Activated CD4-positive, alpha-beta T cell treated with anti-CD3 and anti-CD28 coated beads, Interleukin-2, amount 50 U/mL, for 16 hours (primary cell): ENCODE measurements around the gene KCNJ18.
"Not testable (repeated sequence)": the region's sequence is repeated elsewhere in the genome, so short reads cannot be mapped to it uniquely, and the experiment has no call there.

Source experiments
- DNase-seq: peaks from one replicate; pipeline ENCODE4 v3.0.0-alpha.2; 2020

The KCNJ18 gene

DNA sequence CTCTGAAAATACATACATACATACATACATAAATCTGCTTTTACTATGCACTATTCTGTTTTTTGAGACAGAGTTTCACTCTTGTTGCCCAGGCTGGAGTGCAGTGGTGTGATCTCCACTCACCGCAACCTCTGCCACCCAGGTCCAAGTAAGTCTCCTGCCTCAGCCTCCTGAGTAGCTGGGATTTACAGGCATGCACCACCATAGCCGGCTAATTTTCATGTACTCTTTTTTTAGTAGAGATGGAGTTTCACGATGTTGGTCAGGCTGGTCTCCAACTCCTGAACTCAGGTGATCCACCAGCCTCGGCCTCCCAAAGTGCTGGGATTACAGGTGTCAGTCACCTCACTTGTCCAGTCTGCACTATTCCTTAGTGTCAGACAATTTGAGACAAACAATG is 20.5 kb upstream of the KCNJ18 start:
- not testable (repeated sequence) for DNase-seq

DNA sequence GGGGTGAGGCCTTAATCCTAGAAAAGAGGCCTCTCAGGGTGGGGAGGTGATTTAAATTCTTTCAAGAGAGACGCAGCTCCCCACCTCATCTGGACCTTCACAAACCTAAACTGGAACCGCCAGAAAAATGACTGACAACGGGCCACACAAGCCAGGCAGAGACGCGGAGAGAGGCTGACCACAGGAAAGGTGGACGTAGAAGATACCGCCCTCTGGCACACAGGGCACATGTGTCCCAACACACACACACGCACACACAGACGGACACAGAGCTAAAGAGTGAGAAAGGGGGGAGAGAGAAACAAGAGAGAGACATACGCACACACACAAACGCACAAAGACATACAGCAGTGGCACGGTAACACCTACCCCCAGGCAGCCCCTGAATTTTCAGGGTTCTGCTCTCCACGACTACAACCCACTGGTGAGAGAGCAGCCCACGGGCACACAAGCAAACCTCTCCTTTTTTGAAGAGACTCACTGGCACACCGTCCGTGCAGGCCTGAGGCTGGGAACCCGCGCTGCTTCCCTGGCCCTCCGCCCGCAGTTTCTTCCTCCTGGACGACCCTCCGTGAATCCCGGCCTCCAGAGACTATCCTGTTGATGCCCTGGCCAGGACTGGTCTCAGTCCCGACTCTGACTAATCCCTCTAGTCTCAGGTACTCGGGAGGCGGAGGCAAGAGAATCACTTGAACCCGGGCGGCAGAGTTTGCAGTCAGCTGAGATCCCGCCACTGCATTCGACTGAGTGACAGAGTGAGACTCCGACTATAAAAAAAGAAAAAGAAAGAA is 18.7 kb upstream of the KCNJ18 start:
- not testable (repeated sequence) for DNase-seq

DNA sequence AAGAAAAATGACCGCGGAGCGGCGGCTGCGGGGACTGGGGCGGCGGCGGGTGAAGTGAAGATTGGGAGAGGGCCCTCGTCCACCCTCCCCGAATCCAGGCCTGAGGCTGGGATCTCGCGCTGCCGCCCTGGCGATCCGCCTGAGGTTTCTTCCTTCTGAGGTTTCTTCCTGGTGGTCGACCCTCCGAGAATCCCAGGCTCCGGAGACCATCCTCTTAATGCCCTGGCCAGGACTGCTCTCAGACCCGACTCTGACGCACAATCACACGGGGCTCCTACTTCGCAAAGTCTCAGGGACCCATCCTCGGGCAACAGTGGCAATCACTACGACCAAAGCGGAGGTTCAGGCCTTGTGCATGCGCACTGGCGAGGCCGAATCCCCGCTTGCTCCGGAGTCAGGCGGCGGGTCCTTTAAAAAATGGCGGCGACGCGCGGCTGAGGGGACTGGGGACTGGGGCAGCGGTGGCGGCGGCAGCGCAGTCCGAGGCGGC is 18.0 kb upstream of the KCNJ18 start:
- DNase-seq: no peak

DNA sequence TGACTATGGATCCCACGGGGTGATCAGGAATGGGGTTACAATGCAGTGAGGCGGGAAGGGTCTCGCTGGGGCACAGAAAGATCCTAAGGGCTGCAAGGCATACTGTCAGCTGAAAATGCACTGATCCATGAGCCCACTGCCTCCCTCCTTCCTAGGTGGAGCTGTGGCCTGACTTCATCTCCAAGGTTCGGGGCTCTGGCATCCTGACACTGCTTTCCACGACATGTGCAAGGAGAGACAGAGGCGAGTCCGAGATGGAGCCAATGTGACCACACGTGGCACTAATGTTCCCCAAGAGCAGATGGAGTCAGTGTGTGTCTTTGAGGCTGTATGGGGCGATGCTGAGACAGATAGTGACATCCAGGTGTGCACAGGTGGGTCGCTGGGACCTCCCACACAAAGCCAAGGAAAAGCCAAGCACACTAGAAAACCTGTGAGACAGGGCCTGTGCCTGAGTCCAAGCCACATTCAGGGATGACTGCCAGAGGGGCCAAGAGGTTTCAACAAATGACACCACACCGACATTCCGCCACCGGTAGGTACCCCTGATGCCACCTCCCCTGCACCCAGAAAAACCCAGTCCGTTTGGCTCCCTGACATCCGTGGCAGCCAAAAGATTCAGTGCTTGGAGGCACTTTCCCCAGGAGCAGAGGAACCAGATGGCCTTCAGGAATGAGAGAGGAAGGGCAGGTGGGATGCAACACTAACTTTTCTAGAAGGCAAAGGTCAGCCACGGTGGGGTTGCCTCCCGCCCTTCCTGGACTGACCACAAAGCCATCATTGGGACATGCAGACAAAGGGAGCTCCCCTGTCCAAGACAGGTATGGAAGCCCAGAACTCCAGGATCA is 17.2 kb upstream of the KCNJ18 start:
- not testable (repeated sequence) for DNase-seq

DNA sequence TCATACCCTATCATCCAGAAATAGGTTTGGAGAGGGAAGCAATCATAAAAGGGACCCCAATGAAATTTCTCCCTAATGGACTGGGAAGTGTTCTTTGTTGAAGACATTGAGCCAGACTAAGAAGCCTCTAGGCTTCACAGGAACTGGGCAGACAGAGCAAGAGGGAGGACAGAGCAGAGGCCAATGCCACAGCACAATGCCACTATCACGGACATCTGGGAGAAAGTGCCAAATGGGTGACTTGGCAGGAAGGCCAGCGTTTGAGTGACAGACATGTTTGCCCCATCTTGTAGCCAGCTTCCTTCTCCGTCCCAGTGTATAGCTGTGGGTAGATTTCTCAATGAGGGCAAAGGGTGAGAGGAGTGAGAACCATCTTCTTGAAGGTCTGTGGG is 16.6 kb upstream of the KCNJ18 start:
- DNase-seq: not testable (repeated sequence)

DNA sequence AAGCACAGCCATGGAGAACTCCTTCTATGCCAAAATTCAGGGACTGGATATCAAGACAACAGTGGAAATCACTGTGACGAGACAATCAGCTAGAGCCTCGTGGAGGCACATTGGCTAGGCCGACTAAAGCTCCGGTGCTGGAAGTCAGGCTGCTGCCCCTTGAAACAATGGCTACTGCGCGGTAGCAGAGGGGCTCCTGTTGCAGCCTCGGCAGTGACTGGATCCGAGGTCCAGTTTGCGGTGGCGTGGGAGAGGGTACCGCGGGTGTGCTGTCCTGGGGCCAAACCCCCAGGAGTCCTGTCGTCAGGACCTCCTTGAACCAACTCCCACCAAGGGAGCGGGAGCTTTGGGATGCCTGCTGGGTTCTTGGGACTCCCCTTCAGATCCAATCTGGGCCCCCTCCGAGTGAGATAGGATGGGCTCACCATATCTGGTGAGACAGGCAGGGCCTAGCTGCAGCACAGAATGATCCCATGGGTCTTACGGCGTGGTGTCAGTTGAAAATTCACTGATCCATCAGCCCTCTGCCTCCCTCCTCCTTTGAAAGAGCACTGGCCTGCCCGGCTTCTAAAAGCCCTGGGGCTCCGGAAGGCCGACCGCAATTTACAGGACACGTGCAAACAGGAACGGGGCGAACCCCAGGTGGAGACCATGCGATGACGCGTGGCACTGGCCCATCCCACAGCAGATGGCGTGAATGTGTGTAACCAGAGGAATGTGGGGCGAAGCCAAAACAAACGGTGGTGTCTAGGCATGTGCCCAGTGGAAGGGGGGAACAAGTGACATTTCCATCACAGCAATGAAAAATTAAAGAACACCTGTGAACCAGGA is 15.8 kb upstream of the KCNJ18 start:
- no peak for DNase-seq

DNA sequence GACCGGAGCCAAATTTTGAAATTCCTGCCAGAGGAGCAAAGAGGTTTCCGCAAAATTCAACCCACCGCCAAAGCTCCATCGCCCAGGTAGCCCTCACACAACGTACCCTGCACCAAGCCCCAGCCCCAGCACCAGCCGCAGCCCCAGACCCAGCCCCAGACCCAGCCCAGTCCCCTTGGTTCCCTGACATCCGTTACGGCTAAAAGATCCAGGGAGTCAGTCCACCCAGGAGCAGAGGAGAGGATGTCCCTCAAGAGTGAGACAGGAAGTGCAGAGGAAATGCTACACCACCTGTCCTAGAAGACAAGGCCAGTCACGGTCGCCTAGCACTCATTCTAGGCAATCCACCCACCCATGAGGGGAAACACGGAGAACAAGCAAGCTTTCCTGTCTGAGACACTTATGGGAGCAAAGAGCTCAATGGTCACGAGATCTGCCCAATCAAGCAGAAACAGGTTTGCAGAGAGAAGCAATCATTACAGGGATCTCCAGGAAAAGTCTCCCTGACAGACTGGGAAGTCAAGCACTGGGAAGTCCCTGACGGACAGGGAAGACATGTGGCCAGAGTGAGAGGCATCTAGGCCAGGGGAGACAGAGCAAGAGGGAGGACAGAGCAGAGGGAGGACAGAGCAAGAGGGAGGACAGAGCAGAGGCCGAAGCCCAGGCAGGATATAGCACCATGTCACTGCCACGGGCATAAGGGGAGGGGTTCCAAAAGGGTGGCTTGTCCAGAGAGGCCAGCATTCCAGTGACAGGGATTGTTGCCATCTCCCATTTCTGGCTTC is 15.0 kb upstream of the KCNJ18 start:
- DNase-seq: no peak

DNA sequence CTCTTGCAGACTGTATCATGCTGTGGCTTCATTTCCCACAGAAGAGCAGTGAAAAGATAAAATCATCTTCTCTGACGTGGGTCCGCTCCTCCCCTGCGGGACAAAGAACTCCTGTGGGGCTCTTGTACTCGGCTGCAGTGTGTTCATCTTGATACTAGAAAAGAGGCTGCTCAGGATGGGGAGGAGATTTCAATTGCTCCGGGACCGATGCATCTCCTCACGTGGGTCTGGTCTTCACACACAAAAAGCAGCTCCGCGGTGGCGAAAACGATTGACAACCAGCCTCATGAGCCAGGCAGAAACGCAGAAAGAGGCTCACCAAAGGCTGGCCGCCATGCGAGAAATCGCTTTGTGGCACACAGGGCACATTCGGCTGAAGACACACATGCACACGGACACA is 14.4 kb upstream of the KCNJ18 start:
- DNase-seq: no peak

DNA sequence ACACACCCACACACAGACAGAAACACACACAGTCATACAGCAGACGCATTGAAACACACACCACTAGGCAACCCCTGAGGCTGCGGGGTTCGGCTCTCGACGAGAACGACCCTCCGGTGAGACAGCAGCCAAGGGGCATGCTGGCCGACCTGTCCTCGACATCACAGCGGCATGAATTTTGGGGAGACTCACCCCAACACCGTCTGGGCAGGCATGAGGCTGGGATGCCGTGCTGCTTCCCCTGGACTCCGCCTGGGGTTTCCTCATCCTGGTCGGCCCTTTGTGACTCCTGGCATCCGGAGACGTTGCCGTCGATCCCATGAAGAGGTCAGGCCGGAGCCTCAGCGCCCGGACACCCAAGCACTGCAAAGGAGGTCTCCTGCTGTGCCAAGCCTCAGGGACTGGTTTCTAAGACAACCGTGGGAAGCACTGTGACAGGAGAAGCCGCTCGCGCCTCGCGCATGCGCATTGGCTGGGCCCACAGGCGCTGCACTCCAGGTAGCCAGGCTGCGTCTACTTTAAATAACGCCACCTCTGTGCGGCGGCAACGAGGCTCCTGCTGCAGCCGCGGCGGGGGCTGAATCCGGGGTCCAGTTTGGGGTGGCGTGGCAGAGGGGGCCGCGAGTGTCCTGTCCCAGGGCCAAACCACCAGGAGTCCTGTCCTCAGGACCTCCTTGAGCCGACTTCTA is 13.8 kb upstream of the KCNJ18 start:
- no peak for DNase-seq

DNA sequence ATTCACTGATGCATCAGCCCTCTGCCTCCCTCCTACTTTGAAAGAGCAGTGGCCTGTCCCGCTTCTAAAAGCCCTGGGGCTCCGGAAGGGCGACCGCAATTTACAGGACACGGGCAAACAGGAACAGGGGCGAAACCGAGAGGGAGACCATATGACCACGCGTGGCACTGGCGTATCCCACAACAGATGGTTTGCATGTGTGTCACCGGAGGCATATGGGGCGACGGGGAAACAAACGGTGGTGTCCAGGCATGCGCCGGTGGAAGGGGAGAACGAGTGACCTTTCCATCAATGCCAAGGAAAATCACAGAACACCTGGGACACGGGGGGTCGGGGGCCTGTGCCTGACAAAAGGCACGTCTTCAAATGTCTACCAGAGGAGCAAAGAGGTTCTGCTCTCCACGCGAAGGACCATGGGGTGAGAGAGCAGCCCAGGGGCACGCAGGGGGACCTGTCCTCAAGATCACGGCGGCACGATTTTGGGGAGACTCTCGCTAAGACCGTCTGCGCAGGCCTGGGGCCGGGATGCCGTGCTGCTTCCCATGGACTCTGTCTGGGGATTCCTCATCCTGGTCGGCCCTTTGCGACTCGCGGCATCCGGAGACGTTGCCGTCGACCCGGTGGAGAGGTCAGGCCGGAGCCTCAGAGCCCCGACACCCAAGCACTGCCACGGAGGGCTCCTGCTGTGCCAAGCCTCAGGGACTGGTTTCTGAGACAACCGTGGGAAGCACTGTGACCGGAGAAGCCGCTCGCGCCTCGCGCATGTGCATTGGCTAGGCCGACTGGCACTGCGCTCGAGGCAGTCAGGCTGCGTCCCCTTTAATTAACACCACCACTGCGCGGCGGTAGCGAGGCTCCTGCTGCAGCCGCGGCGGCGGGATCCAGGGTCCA is 12.8 kb upstream of the KCNJ18 start:
- no peak for DNase-seq

DNA sequence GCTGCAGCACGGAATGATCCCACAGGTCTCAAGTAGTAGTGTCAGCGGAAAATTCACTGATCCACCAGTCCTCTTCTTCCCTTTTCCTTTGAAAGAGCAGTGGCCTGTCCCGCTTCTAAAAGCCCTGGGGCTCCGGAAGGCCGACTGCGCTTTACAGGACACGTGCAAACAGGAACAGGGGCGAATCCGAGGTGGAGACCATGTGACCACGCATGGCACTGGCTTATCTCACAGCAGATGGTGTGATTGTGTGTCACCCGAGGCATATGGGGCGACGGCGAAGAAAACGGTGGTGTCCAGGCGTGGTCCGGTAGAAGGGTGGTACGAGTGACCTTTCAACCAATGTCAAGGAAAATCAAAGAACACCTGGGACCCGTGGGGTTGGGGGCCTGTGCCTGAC is 12.0 kb upstream of the KCNJ18 start:
- DNase-seq: no peak

DNA sequence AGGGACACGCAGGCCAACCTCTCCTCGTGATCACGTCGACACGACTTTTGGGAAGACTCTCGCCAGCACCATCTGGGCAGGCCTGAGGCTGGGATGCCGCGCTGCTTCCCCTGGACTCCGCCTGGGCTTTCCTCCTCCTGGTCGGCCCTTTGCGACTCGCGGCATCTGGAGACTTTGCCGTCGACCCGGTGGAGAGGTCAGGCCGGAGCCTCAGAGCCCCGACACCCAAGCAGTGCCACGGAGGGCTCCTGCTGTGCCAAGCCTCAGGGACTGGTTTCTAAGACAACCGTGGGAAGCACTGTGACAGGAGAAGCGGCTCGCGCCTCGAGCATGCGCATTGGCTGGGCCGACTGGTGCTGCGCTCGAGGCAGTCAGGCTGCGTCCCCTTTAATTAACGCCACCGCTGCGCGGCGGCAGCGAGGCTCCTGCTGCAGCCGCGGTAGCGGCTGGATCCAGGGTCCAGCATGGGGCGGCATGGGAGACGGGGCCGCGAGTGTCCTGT is 11.4 kb upstream of the KCNJ18 start:
- DNase-seq: not testable (repeated sequence)

DNA sequence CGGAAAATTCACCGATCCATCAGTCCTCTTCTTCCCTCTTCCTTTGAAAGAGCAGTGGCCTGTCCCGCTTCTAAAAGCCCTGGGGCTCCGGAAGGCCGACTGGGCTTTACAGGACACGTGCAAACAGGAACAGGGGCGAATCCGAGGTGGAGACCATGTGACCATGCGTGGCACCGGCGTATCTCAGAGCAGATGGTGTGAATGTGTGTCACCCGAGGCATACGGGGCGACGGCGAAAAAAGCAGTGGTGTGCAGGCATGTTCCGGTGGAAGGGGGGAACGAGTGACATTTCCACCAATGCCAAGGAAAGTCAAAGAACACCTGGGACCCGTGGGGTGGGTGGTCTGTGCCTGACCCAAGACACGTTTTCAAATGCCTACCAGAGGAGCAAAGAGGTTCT is 10.7 kb upstream of the KCNJ18 start:
- not testable (repeated sequence) for DNase-seq

DNA sequence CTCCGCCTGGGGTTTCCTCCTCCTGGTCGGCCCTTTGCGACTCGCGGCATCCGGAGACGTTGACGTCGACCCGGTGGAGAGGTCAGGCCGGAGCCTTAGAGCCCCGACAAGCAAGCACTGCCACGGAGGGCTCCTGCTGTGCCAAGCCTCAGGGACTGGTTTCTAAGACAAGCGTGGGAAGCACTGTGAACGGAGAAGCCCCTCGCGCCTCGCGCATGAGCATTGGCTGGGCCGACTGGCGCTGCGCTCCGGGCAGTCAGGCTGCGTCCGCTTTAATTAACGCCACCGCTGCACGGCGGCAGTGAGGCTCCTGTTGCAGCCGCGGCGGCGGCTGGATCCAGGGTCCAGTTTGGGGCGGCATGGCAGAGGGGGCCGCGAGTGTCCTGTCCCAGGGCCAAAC is 10.2 kb upstream of the KCNJ18 start:
- DNase-seq: not testable (repeated sequence)

DNA sequence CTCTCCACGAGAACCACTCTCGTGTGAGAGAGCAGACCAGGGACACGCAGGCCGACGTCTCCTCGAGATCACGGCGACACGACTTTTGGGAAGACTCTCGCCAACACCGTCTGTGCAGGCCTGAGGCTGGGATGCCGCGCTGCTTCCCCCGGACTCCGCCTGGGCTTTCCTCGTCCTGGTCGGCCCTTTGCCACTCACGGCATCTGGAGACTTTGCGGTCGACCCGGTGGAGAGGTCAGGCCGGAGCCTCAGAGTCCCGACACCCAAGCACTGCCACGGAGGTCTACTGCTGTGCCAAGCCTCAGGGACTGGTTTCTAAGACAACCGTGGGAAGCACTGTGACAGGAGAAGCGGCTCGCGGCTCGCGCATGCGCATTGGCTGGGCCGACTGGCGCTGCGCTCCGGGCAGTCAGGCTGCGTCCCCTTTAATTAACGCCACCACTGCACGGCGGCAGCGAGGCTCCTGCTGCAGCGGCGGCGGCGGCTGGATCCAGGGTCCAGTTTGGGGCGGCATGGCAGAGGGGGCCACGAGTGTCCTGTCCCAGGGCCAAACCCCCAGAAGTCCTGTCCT is 9.1 kb upstream of the KCNJ18 start:
- not testable (repeated sequence) for DNase-seq

DNA sequence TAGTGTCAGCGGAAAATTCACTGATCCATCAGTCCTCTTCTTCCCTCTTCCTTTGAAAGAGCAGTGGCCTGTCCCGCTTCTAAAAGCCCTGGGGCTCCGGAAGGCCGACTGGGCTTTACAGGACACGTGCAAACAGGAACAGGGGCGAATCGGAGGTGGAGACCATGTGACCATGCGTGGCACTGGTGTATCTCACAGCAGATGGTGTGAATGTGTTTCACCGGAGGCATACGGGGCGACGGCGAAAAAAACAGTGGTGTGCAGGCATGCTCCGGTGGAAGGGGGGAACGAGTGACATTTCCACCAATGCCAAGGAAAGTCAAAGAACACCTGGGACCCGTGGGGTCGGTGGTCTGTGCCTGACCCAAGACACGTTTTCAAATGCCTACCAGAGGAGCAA is 8.4 kb upstream of the KCNJ18 start:
- not testable (repeated sequence) for DNase-seq

DNA sequence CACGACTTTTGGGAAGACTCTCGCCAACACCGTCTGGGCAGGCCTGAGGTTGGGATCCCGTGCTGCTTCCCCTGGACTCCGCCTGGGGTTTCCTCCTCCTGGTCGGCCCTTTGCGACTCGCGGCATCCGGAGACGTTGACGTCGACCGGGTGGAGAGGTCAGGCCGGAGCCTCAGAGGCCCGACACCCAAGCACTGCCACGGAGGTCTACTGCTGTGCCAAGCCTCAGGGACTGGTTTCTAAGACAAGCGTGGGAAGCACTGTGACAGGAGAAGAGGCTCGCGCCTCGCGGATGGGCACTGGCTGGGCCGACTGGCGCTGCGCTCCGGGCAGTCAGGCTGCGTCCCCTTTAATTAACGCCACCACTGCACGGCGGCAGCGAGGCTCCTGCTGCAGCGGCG is 7.9 kb upstream of the KCNJ18 start:
- DNase-seq: not testable (repeated sequence)

DNA sequence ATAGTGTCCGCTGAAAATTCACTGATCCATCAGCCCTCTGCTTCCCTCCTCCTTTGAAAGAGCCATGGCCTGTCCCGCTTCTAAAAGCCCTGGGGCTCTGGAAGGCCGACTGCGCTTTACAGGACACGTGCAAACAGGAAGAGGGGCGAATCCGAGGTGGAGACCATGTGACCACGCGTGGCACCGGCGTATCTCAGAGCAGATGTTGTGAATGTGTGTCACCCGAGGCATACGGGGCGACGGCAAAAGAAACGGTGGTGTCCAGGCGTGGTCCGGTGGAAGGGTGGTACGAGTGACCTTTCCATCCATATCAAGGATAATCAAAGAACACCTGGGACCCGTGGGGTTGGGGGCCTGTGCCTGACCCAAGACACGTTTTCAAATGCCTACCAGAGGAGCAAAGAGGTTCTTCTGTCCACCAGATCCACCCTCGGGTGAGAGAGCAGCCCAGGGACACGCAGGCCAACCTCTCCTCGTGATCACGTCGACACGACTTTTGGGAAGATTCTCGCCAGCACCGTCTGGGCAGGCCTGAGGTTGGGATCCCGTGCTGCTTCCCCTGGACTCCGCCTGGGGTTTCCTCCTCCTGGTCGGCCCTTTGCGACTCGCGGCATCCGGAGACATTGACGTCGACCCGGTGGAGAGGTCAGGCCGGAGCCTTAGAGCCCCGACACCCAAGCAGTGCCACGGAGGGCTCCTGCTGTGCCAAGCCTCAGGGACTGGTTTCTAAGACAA is 7.1 kb upstream of the KCNJ18 start:
- DNase-seq: not testable (repeated sequence)
